GM18519 (cell line): ENCODE data around the gene NT5DC4.
"Not testable (repeated sequence)": the region's sequence is repeated elsewhere in the genome, so short reads cannot be mapped to it uniquely, and the experiment has no call there.

Experiments used
- ATAC-seq: cut with Tn5 transposase; IDR thresholded peaks from one replicate; pipeline ENCODE4 v1.9.1; 2021; ENCODE audit warnings: mild to moderate bottlenecking, moderate library complexity; ENCODE audit not compliant: unreplicated experiment, low FRiP score

The NT5DC4 gene

GRCh38 chr2:112698834-112699515 is 21.8 kb upstream of the NT5DC4 start:
- ATAC-seq = no peak

- ATAC-seq = no peak
Measured at GRCh38 chr2:112699984-112700667, 20.7 kb upstream of the NT5DC4 start.

DNA sequence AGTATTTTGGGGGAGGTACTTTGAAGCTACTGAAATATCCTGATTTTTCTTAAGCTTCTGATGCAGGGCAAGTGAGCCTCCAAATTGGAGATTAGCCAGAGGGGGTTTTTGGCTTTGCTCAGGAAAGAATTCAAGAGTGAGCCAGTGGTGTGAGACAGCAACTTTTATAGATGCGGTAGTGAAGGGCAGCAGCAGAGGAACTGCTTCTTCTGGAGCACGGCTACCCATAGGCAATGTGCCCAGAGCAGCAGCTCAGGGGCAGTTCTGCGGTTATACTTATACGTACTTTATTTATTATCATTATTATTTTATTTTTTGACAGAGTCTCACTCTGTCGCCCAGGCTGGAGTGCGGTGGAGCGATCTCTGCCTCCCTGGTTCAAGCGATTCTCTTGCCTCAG is 19.8 kb upstream of the NT5DC4 start:
- ATAC-seq = no peak

- no peak for ATAC-seq
Measured at GRCh38 chr2:112703684-112704083, 17.1 kb upstream of the NT5DC4 start.

DNA sequence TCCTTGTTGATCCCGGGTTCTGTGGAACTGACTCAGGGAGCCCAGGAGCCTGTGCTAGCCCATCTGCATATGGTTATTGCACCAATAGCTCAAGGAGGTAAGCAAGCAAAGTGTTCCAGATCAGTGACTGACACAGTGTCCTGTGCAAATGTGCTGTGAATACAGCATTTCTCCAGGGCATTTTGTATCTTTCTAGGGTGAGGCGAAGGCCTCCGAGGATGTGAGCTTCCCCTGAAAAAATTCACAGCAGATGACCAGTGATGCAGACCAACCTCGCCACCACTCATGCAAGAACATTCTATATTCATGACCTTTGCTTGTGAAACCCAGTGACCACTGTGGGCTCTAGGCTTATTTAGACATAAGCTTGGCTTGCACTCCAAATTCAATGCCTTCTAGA is 15.2 kb upstream of the NT5DC4 start:
- ATAC-seq = no peak

DNA sequence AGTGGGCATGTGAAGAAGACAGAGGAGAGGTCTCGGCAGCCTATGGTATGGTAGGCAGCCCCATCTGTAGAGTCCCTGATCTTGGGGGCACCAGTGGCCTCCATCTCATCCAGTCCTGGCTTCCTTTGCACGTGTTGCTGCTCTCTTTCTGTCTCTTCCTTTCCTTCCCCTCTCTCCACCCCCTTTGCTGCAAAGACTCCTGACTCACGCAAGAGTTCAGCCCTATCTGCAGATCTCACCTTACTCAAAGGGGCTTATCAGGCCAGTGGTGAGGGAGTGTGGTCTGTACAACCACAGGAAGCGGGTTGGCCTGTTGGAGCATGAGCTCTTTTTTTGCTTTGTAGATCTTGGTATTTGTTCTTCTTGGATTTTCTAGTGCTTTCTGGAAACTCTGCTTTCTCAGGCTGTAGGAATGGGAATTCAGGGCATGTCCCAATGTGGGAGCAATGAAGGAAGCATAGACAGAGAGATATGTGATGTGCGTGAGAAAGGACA is 14.6 kb upstream of the NT5DC4 start:
- no peak for ATAC-seq

DNA sequence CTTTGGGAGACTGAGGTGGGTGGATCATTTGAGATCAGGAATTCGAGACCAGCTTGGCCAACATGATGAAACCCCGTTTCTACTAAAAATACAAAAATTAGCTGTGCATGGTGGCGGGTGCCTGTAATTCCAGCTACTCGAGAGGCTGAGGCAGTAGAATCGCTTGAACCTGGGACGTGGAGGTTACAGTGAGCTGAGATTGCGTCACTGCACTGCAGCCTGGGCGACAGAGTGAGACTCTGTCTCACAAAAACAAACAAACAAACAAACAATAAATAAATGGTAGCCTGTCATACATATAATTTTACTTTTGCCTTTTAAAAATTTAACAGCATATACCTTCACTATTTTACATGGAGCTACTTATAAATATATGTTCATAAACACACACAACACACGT is 13.9 kb upstream of the NT5DC4 start:
- ATAC-seq = not testable (repeated sequence)

GRCh38 chr2:112708968-112709367 is 11.9 kb upstream of the NT5DC4 start:
- no peak for ATAC-seq

- no peak for ATAC-seq
Measured at GRCh38 chr2:112709703-112710102, 11.1 kb upstream of the NT5DC4 start.

DNA sequence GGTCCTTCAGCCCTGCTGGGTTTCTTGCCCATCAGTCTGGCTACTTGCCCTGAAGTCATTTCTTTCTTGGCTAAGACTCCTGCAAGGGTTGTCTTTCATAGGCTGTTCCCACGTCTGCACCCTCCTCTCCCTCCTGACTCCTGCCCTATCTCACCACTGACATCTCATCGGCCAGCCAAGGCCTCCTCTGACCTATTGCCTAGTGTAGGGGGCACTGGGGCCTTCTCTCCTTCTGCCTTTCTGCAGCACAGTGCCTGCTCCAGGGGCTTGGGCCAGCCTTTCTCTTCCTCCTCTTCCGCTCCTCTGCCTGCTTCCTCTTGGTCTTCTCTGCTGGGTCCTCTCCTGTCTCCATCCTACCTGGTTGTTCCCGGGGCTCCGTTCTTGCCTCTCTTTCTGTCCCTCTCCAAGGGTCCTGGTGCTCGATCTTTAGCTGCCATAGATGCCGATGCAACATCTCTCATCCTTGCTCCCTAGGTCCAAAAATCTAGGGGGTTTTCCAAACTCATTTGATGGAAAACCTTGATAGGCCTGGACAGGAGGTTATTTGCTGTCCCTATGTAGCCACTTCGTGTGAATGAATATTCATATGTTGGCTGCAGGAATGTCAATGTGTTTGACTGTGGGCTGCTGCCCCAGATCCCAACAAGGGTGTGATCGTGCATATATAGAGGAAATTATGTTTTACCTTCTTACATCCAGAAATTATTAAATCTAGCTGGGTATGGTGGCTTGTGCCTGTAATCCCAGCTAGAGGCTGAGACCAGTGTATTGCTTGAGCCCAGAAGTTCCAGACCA is 9.7 kb upstream of the NT5DC4 start:
- ATAC-seq = no peak

GRCh38 chr2:112712465-112712864 is 8.4 kb upstream of the NT5DC4 start:
- no peak for ATAC-seq

- ATAC-seq = no peak
Measured at GRCh38 chr2:112712903-112713584, 7.8 kb upstream of the NT5DC4 start.

GRCh38 chr2:112713585-112713925 is 7.3 kb upstream of the NT5DC4 start:
- ATAC-seq = no peak

- no peak for ATAC-seq
Measured at GRCh38 chr2:112713926-112714325, 6.9 kb upstream of the NT5DC4 start.

DNA sequence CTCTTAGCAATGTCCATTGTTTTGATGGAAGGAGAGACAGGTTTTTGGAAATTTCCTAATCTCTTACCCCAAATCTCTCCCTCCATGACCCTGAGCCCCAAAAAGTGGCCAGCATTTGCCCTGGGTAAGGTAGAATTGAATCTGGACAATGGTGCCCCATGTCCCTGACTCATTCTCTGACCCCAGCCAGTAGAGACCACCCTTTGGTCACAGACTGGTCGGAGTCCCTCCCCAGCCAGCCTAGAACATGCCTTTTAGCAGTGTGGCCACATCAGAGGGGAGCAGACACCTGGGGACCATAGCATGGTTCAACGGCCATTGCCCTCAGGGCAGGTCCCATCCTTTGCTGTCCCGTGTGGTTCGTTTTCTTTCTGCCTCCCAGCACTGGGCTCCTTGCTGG is 6.5 kb upstream of the NT5DC4 start:
- no peak for ATAC-seq

- no peak for ATAC-seq
Measured at GRCh38 chr2:112714836-112715631, 5.8 kb upstream of the NT5DC4 start.

GRCh38 chr2:112716094-112716493 is 4.7 kb upstream of the NT5DC4 start:
- ATAC-seq = not testable (repeated sequence)

GRCh38 chr2:112716826-112717352 is 3.9 kb upstream of the NT5DC4 start:
- ATAC-seq = not testable (repeated sequence)

DNA sequence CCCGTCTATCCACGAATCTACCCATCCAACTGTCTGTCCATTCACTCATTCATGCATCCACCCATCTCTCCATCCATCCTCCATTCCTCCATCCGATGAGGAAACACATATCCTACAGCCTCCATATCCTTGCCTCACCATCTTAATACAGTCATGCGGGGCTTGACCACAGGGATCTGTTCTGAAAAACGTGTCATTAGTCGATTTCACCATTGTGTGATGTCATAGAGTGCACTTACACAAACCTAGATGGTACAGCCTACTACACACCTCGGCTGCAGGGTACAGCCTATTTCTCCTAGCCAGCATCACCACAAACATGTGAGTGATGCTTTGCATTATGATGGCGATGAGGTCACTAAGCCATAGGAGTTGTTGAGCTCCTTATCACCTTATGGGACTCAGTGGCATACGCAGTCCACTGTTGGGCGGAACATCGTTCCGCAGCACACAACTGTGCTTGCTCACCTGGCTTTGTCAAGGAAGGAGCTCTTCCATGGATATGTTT is 1.9 kb upstream of the NT5DC4 start:
- ATAC-seq = no peak
